Coronary artery (tissue), 2 donors: ENCODE measurements around the gene C1orf52.

ENCODE experiments used
- DNase-seq: peaks from one replicate; pipeline ENCODE4 v3.0.0-alpha.2; 2017; ENCODE audit warnings: low spot score
- H3K27ac ChIP-seq, 2 donors: fragments of 200-600 bp; sonication (generic); one replicate each; pipeline ENCODE4 v1.5.1; 2016 to 2019
- H3K4me3 ChIP-seq: fragments of 200-600 bp; sonication (generic); 2 replicates; pipeline ENCODE4 v1.5.1; 2016; ENCODE audit warnings: mild to moderate bottlenecking, moderate library complexity
- TF ChIP-seq, protein P1 (sequence below): fragments of 200-600 bp; sonication (generic); IDR thresholded peaks from one replicate; pipeline ENCODE4 v1.5.1; 2019; ENCODE audit warnings: antibody characterized with exemption

Gene C1orf52

DNA sequence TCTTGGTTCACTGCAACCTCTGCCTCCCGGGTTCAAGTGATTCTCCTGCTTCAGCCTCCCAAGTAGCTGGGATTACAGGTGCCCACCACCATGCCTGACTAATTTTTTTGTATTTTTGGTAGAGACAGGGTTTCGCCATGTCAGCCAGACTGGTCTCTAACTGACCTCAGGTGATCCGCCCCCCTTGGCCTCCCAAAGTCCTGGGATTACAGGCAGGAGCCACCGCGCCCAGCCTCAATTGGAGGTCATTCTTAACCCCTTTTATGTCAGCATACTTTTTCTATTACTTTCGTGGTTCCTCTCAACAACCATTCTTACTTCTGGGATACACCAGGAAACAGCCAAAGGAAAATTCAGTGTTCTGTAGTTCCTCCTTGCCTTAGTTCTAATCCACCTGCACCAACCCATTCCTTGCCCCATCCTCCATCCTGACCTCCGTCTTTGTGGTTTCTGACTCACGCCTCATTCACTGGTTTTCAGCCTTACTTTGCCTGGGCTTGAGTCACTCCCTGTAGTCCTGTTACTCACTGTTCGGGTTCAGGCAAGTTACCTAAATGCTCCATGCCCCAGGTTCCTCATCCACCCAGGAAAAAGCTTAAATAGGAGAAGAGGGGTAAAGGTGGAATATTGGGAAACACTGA is 29.9 kb upstream of the C1orf52 start:
- H3K27ac ChIP-seq = no peak overlapping the region
- no peak overlapping the region for H3K4me3 ChIP-seq
- TF ChIP-seq, protein P1, sequence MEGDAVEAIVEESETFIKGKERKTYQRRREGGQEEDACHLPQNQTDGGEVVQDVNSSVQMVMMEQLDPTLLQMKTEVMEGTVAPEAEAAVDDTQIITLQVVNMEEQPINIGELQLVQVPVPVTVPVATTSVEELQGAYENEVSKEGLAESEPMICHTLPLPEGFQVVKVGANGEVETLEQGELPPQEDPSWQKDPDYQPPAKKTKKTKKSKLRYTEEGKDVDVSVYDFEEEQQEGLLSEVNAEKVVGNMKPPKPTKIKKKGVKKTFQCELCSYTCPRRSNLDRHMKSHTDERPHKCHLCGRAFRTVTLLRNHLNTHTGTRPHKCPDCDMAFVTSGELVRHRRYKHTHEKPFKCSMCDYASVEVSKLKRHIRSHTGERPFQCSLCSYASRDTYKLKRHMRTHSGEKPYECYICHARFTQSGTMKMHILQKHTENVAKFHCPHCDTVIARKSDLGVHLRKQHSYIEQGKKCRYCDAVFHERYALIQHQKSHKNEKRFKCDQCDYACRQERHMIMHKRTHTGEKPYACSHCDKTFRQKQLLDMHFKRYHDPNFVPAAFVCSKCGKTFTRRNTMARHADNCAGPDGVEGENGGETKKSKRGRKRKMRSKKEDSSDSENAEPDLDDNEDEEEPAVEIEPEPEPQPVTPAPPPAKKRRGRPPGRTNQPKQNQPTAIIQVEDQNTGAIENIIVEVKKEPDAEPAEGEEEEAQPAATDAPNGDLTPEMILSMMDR = no peak
- DNase-seq = no peak

DNA sequence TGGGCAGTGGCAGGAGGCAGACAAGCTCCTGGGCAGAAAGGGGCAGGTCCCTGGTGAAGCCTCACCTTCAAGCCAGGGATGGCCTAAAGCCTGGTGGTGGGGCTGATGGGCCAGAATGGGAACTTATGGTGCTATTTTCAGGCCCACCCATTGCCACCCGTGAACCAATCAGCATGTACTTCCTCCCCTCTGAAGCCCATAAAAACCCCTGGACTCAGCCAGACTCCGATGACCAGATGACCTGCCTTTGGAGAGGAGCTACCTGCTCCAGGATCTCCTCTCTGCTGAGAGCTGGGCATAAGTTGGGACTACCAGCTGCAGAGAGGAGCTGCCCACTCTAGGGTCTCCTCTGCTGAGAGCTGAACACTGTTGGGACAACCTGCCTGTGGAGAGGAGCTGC is 24.7 kb upstream of the C1orf52 start:
- Histone ChIP-seq H3K4me3 (no peak overlapping the region), H3K27ac (no peak overlapping the region)
- TF ChIP-seq, protein P1 = no peak

DNA sequence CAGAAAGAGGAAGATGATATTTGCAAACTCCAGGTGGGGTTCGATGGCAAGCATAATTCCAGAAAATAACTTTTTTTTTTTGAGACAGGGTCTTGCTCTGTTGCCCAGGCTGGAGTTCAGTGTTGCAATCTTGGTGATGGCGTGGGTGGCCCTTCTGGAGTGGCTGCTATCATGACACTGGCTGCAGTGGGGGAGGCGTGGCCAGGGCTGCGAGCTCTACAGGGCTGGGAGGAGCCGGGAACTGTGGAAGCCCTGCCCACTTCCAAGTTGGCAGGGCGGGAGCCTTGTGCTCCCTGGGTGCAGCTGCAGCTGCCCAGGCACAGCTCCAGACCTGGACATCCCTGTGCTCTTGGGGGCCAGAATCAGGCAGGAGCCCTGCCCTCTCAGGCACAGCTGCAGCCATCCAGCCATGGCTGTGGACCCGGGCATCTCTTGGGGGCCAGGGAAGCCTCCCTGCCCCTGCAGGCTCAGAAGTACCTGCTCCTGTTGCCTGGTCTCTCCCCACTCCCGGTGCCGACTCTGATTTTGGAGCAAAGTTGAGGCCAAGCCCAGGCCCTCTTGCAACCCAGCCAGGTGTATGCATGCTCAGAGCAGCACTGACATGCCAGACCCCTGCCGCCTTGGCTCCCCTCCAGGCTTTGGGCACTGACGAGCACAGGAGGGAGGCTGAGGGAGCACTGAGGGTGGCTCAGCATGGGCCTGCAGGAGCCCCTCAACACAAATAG is 24.2 kb upstream of the C1orf52 start:
- Histone ChIP-seq H3K27ac (no peak overlapping the region), H3K4me3 (no peak overlapping the region)
- TF ChIP-seq, protein P1 = no peak
- DNase-seq = no peak

More for the DNA sequence above, 24.7 kb upstream of the C1orf52 start:
- no peak for DNase-seq

DNA sequence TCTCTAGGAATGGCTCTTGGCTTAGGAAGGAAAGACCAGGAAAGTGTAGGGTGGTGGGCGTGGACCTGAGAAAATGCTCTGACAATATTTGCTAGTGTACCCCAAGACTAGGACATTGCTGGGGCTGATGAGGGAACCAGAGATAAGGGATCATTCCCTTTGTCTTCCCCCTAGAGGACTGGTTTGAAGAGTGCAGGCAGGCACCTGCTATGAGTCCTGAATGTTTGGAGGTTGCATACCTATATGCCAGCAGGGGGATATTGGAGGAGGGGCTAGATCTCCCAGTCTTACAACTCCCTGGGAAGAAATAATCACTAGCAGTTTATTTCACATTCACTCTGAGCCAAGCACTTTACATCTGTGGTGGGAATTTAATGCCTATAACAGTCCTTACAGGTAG is 23.0 kb upstream of the C1orf52 start:
- no peak for DNase-seq
- H3K27ac ChIP-seq = no peak overlapping the region
- TF ChIP-seq, protein P1 = no peak
- H3K4me3 ChIP-seq = no peak overlapping the region

DNA sequence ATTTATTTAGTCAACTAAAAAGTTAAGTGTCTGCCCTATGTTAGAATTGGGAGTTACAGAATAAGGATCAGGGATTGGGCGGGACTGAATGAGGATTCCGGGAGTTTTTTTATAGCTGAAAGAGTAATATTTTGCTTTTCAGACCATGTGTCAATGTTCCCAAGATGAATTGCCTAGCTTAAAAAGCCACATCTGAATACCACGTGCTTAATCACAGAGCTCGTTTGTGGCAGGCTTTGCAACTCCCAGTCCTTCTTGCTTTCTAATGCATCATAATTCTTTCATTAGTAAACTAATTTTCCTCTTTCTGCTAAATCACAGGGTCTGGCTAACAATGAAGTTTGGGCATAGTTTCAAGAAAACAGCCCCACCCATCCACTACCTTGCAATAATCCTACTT is 21.2 kb upstream of the C1orf52 start:
- Histone ChIP-seq H3K4me3 (no peak overlapping the region), H3K27ac (no peak overlapping the region)
- DNase-seq = no peak
- TF ChIP-seq, protein P1 = no peak

DNA sequence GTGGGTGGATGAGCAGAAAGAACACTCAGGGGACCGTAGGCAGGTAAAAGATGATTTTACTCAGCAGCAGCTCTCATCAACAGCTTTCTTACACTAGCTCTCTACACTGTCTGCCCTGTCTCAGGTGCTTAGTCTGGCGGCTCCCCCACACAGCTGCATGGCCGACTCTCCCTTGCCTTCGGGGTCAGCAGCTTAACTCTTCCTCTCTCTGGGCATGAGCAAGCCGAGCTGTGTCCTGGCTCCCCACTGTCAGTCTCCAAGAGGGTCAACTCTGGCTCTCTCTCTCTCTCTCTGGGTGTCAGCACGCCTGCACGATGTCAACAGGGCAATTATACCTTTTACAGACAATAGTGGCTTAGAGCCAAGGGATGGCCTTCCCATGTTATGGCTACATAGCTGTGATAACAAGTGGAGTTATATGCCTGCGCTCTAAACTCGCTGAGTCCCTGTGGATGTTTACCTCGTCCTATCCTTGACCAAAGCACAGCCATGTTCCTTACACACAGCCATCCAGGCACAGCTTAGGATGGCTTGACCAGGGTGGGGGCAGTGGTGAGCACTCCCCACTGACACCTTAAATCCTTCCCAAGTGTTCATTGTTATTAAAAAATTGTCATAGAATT is 20.1 kb upstream of the C1orf52 start:
- no peak for DNase-seq
- TF ChIP-seq, protein P1 = no peak
- Histone ChIP-seq H3K27ac (peak overlapping the region; percentile 33 to 79), H3K4me3 (no peak overlapping the region)
